Measurements from ENCODE around the gene B3GALT6.

DNA sequence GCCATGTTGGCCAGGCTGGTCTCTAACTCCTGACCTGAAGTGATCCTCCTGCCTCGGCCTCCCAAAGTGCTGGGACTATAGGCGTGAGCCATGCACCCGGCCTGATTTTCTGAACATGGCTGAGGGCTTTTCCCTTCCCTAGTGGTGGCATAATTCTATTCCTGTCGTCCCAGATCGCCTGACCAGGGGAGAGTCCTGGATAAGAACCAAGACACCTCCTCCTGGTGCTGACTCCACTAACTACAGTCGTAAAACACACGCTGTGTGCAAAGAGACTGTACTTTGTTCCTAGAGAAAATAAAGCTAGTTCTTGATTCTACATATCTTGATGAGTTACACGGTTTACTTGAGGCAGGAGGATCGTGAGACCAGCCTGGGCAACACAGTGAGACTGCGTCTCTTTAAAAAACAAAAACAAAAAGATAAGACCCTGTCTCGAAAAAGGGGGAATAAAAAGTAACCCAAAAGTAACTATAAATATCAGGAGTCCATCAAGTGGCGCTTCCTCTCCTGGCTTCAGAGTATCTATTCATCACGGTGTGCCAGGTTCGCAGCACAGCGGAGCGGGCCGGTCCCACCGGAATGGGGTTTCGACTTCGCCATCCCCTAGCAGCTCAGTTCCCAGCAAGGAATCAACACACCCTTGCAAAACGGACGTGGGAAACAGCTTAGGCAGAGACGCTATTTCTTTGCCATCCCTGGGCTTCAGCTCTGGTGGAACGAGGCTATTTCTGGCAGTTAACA is 1.2 kb upstream of the B3GALT6 start:
- TF ChIP-seq, protein P1, sequence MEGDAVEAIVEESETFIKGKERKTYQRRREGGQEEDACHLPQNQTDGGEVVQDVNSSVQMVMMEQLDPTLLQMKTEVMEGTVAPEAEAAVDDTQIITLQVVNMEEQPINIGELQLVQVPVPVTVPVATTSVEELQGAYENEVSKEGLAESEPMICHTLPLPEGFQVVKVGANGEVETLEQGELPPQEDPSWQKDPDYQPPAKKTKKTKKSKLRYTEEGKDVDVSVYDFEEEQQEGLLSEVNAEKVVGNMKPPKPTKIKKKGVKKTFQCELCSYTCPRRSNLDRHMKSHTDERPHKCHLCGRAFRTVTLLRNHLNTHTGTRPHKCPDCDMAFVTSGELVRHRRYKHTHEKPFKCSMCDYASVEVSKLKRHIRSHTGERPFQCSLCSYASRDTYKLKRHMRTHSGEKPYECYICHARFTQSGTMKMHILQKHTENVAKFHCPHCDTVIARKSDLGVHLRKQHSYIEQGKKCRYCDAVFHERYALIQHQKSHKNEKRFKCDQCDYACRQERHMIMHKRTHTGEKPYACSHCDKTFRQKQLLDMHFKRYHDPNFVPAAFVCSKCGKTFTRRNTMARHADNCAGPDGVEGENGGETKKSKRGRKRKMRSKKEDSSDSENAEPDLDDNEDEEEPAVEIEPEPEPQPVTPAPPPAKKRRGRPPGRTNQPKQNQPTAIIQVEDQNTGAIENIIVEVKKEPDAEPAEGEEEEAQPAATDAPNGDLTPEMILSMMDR (IDR thresholded peaks at IDR 0.05) = no peak
- TF ChIP-seq POLR2AphosphoS5 (IDR thresholded peaks at IDR 0.05; ENCODE audit: insufficient read depth in 1 of 2, low read depth in 1 of 2) = no peak
